ENCODE data around the gene ARHGAP22. TPM values are rescaled to one million over a fixed set of nuclear protein-coding genes. Genes with fewer than 3 reads are reported as not detected.

Gene ARHGAP22
- total RNA-seq, 1 donor from 2014 or later = 3.8 TPM

DNA sequence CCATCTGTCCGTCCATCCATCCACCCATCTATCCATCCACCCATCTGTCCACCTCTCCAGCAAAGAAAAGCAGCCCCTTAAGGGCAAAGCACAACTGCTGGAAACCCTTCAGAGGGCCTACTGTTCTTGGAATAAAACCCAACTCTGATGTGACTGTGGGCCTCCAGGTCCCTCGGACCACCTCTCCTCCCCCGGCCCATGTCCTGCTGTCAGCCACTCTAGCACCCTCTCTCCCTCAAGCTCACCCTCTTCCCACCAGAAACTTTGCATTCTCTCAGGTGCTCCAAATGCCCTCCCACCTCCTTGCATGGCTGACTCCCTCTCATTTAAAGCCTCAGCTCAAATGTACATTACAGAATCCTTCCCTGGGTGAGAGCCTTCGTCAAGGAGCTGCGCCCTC lies 110.3 kb downstream of the ARHGAP22 start:
- H3K4me1 Mint-ChIP-seq (ENCODE audit: low read depth) = no peaks in the 10 kb centered on the region
- H3K4me3 Mint-ChIP-seq (ENCODE audit: low read depth) = no peak overlapping the region
- H3K27me3 Mint-ChIP-seq = peaks cover 15% of the 10 kb centered on the region
- no peak overlapping the region for H3K27ac Mint-ChIP-seq
- no peaks in the 10 kb centered on the region for H3K36me3 Mint-ChIP-seq (ENCODE audit: insufficient read depth)
- DNase-seq (ENCODE audit: low spot score, unreplicated experiment) = no peak
- no peaks in the 10 kb centered on the region for H3K9me3 Mint-ChIP-seq (ENCODE audit: low read depth)
- no peak for TF ChIP-seq CTCF (IDR thresholded peaks at IDR 0.05; ENCODE audit: unreplicated experiment)

DNA sequence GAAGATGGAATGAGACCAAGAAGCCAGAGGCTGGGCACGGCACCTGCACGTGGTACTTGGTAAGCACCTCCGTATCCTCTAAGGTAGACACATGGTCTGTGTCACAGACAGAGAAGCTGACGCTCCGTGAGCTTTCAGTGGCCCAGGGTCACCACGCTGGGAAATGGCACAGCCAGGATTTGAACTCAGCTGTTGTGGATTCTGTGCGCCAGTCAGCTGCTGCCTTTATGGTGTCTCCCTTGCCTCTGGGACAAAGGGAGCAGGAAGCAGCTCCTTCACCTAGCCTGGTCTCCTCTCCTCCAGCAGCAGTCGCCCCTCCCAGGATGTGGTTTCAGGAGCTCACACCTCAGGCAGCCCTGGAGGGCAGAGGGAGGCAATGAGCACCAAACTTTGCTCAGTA lies 110.8 kb downstream of the ARHGAP22 start:
- no peak for TF ChIP-seq CTCF (IDR thresholded peaks at IDR 0.05; ENCODE audit: unreplicated experiment)
- no peak overlapping the region for H3K4me3 Mint-ChIP-seq (ENCODE audit: low read depth)
- H3K27ac Mint-ChIP-seq = no peak overlapping the region
- peaks cover 15% of the 10 kb centered on the region for H3K27me3 Mint-ChIP-seq
- H3K9me3 Mint-ChIP-seq (ENCODE audit: low read depth) = no peaks in the 10 kb centered on the region
- H3K4me1 Mint-ChIP-seq (ENCODE audit: low read depth) = no peaks in the 10 kb centered on the region
- DNase-seq (ENCODE audit: low spot score, unreplicated experiment) = no peak
- no peaks in the 10 kb centered on the region for H3K36me3 Mint-ChIP-seq (ENCODE audit: insufficient read depth)

- Mint-ChIP-seq H3K9me3 (ENCODE audit: low read depth) (no peaks in the 10 kb centered on the region), H3K36me3 (ENCODE audit: insufficient read depth) (no peaks in the 10 kb centered on the region), H3K27me3 (peaks cover 15% of the 10 kb centered on the region), H3K27ac (peak overlapping the region; percentile 33), H3K4me1 (ENCODE audit: low read depth) (no peaks in the 10 kb centered on the region), H3K4me3 (ENCODE audit: low read depth) (no peak overlapping the region)
- TF ChIP-seq CTCF (IDR thresholded peaks at IDR 0.05; ENCODE audit: unreplicated experiment) = no peak
- no peak for DNase-seq (ENCODE audit: low spot score, unreplicated experiment)
Measured at GRCh38 chr10:48493083-48493871, 111.6 kb downstream of the ARHGAP22 start.

DNA sequence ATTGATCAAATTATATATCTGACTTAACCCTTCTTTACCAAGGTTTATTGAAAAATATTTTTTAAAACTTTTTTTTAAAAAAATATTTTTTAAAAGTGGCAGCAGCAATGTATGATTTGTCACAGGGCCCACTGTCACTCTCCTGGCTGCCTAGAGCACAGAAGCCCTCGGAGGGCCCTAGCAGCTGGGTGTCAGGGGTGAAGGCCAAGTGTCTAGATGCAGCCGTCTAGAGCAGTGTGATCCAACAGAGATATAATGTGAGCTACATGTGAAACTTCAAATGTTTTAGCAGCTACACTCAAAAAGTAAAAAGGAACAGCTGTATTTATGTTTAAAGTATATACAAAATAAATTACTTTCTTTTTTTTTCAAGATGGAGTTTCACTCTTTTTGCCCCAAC lies 112.7 kb downstream of the ARHGAP22 start:
- H3K27ac Mint-ChIP-seq = no peak overlapping the region

More for the DNA sequence above, 112.7 kb downstream of the ARHGAP22 start:
- Mint-ChIP-seq H3K4me1 (ENCODE audit: low read depth) (no peaks in the 10 kb centered on the region), H3K9me3 (ENCODE audit: low read depth) (no peaks in the 10 kb centered on the region), H3K36me3 (ENCODE audit: insufficient read depth) (no peaks in the 10 kb centered on the region), H3K27me3 (peaks cover 15% of the 10 kb centered on the region), H3K4me3 (ENCODE audit: low read depth) (no peak overlapping the region)
- DNase-seq (ENCODE audit: low spot score, unreplicated experiment) = no peak
- TF ChIP-seq CTCF (IDR thresholded peaks at IDR 0.05; ENCODE audit: unreplicated experiment) = no peak
